BJ (cell line): ENCODE data around the gene C10orf71. TPM values are rescaled to one million over a fixed set of nuclear protein-coding genes. Genes with fewer than 3 reads are reported as not detected.

Experiments
- CTCF ChIA-PET: fragments of 350-600 bp; formaldehyde crosslinking; extraction: SDS; loops from one replicate; lab custom pipeline; 2021; ENCODE audit warnings: antibody characterized with exemption, inconsistent platforms; lab: Yijun Ruan, JAX
- POLR2A ChIA-PET: fragments of 300-600 bp; sonication (Branson Sonifier 250); formaldehyde crosslinking; extraction: SDS; loops from one replicate; lab custom pipeline; 2021; ENCODE audit warnings: antibody characterized with exemption; lab: Charles Lee
- DNase-seq: peaks from one replicate; pipeline ENCODE4 v3.0.0-alpha.2; 2011; ENCODE audit warnings: low read depth
- H3K27me3 ChIP-seq: 2 replicates; pipeline ENCODE4 v1.6.0; 2011; ENCODE audit warnings: low read length; ENCODE audit not compliant: control insufficient read depth, insufficient read depth
- H3K36me3 ChIP-seq: 2 replicates; pipeline ENCODE4 v1.5.1; 2011; ENCODE audit warnings: low read length; ENCODE audit not compliant: control insufficient read depth, insufficient read depth
- H3K4me3 ChIP-seq: 2 replicates; pipeline ENCODE4 v1.5.1; 2011; ENCODE audit warnings: low read depth, mild to moderate bottlenecking, control low read depth, low read length
- polyA plus RNA-seq: library from polyadenylated mRNA; depleted of rRNA; stranded (reverse); fragments of >200 nt; gene quantifications from 2 replicates; pipeline ENCODE4 v1.2.3, GENCODE V29; 2011
- TF ChIP-seq, protein P1 (sequence below): IDR thresholded peaks from 2 replicates; pipeline ENCODE4 v1.5.1; 2011; ENCODE audit warnings: low read depth, mild to moderate bottlenecking, control low read depth, inconsistent platforms, low read length, moderate library complexity; ENCODE audit not compliant: insufficient read depth

The C10orf71 gene
- polyA plus RNA-seq, 1 experiment: not detected

DNA sequence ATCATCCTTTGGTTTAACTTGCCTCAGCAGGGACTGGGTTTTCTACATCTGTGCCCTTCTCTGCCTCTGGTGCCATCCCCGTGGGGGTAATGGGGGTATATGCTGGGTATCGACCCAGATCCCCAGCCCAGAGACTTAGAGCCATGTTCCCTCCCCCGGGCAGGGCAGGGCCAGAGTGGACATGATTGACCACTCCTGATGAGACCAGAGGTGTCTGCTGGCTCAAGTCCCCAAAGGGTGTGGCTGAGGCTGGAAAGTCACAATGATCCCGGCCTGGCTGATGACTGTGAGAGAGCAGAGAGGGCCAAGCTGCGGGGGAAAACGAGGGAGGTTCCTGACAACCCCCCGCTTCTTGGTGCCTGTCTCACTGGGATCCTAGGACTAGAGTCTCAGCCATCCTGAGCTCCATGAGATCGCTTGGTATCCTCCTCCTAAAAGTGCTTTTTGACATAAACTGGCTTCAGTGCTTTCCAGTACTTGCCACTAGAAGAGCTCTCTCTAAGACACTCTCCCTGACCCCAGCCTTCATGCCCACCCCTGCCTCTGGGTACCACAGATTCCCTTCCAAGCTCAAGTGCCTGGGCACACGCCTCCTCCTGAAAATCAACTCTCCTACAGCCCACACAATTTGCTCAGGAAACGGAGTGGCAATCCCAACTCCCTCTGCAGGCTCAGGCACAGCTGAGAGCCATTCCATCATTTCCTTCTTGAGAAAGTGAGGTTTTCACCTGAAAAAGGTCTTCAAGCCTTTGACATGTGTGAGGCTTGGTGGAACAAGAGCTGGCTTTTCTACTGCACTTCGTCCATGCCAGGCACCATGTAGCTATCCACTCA lies 63.0 kb downstream of the C10orf71 start:
- TF ChIP-seq, protein P1, sequence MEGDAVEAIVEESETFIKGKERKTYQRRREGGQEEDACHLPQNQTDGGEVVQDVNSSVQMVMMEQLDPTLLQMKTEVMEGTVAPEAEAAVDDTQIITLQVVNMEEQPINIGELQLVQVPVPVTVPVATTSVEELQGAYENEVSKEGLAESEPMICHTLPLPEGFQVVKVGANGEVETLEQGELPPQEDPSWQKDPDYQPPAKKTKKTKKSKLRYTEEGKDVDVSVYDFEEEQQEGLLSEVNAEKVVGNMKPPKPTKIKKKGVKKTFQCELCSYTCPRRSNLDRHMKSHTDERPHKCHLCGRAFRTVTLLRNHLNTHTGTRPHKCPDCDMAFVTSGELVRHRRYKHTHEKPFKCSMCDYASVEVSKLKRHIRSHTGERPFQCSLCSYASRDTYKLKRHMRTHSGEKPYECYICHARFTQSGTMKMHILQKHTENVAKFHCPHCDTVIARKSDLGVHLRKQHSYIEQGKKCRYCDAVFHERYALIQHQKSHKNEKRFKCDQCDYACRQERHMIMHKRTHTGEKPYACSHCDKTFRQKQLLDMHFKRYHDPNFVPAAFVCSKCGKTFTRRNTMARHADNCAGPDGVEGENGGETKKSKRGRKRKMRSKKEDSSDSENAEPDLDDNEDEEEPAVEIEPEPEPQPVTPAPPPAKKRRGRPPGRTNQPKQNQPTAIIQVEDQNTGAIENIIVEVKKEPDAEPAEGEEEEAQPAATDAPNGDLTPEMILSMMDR: no peak
- ChIA-PET POLR2A (interaction anchor here (0.5 kb wide), 1 partner anchor 706 kb away, joined by 4 read pairs; no protein-coding TSS in a partner anchor), CTCF (interaction anchor here (0.7 to 1.0 kb wide), 2 partner anchors 485 to 704 kb away, joined by 3 read pairs; no protein-coding TSS in a partner anchor)
- no peak for DNase-seq
- Histone ChIP-seq H3K36me3 (no peaks in the 10 kb centered on the region), H3K27me3 (no peaks in the 10 kb centered on the region; the same call in 1 of the 2 replicates), H3K4me3 (no peak overlapping the region)

DNA sequence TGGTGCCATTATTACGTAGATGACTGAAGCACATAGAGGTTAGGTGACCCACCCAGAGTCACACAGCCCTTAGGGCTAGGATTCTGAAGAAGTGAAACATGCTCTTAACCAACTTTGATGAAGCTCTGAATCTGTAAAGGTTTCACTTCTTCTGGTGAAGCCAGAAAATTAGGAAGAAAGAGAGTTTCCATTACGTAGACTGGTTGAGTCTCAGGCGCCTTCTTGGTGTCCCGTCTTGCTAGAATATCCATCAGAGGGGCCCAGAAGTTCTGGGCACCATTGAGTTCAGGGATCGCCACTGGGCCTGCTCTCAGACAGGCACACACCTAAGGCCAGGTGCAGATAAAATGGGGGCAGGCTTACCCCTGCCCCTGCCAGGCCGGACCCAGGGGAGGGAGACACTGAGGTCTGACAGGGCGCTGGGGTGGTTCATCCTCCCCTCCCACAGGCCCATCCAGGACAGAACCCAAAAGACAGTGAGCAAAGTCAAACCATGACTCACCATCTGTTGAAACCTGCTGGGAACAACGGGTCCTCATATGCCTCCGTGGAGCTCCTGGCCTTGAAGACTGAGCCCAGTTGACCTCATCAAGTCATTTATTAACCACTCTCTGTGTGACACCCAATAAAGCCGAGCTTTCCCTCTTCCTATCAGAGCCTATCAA lies 63.8 kb downstream of the C10orf71 start:
- Histone ChIP-seq H3K4me3 (no peak overlapping the region), H3K36me3 (no peaks in the 10 kb centered on the region), H3K27me3 (no peaks in the 10 kb centered on the region; the same call in 1 of the 2 replicates)
- CTCF ChIA-PET: interaction anchor here (1.0 kb wide), 1 partner anchor 704 kb away, joined by 3 read pairs; no protein-coding TSS in a partner anchor
- POLR2A ChIA-PET: interaction anchor here (0.5 kb wide), 1 partner anchor 707 kb away, joined by 4 read pairs; no protein-coding TSS in a partner anchor
- TF ChIP-seq, protein P1: no peak
- no peak for DNase-seq

DNA sequence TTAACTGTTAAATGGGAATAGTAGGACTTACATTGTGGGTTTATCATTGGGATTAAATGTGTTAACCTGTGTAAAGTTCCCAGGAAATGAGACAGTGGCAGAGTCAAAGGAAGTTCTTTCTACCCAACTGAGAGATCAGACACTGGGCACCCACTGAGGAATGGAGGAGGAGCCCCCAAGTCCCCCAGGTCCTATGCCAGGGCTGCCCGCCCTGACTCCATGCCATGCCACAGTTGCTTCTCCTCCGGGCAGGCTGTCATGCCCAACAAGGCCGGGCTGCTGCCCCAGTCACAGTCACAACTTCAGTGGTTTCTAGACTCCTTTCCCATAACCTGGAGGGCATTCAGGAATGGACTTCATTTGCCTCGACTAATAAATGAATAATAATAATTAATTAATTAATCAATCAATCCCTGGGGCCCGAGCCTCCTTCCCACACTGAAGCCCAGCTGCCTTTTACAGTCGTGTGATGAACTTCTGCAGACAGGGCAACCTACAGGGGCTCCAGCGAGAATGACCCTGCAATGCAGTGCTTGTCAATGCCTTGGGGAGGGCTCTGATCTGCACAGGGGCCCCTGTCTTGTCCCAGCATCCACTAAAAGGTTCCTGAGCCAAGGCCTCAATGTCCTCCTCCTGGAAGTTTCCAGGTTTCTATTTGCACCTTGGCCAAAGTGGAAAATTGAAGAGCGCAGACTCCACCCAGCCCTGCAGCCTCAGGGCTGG lies 64.5 kb downstream of the C10orf71 start:
- CTCF ChIA-PET: no interaction called here
- no peak for DNase-seq
- TF ChIP-seq, protein P1: no peak

DNA sequence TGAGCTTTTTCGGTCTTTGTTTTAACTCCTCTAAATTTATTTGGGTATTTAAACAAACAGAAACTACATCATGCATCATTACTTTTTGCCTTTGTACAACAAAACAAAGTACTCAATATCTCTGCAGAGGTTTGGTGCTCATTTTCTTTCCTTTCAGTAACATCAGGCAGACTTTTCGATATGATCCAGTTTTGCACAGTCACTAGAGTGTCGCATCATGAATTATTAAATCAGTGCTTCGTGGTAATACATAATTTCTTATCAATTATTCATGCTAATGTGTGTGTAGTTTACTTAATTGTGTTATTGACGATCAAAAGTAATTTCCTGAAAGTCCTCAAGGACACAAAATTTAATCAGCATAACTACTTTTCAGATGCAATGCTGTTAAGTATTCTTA lies 65.1 kb downstream of the C10orf71 start:
- no peak for DNase-seq
- H3K36me3 ChIP-seq: no peaks in the 10 kb centered on the region
- ChIA-PET CTCF (no interaction called here), POLR2A (no interaction called here)
- TF ChIP-seq, protein P1: no peak
- no peak overlapping the region for H3K4me3 ChIP-seq
- H3K27me3 ChIP-seq: no peaks in the 10 kb centered on the region; the same call in 1 of the 2 replicates

More for the DNA sequence above, 64.5 kb downstream of the C10orf71 start:
- no peak overlapping the region for H3K4me3 ChIP-seq
- POLR2A ChIA-PET: no interaction called here
- no peaks in the 10 kb centered on the region; the same call in 1 of the 2 replicates for H3K27me3 ChIP-seq
- H3K36me3 ChIP-seq: no peaks in the 10 kb centered on the region
